ENCODE results near the gene SULT2B1.

Gene SULT2B1

DNA sequence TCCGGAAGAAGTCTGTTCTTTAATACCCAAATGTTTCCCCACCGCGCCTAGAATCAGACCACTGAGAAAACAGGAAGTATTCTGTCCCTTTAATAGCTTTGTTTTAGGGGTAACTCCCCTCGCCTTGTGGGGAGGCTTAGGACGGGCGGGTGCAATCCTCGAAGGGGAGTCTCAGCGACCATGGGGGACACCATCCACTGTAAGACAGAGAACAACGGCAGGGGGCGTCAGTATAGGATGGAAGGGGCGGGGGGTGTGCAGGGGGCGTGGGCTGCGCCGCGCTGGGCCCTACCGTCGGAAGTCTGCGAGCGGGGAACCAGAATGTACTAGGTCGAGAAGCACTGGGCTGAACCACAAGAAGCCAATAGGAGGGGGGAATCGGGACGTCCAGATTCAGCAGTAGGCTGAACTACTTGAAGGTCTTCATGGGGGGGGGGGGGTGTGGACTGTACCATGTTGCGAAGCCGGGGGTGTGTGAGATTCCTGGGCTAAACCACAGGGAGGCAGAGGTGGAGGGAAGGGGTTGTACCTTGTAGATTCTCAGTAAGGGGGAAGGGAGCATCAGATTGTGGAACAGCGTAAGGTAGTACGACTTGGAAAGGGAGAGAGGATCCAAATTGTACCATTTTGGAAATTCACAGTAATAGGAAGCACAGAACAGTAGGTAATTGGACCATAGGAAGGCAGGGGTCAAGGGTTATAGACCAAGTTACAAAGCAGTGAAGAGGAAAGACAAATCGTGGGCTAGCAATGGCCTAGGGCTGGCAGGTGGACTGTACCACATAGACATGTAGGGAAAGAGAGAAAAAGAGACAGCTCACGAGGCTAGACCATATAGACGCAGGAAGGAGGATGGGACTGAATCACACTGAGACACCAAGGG, 86.2 kb downstream of the SULT2B1 start:
- DNase-seq (ENCODE audit: low read depth in 2 of 2), result peak; percentile 93 to 99
- peak overlapping the region; percentile 55 to 56 for H3K4me3 ChIP-seq (replicated peaks in 1 of 2; ENCODE audit: low read depth in 2 of 2, low read length in 2 of 2)
- TF ChIP-seq, protein P1, sequence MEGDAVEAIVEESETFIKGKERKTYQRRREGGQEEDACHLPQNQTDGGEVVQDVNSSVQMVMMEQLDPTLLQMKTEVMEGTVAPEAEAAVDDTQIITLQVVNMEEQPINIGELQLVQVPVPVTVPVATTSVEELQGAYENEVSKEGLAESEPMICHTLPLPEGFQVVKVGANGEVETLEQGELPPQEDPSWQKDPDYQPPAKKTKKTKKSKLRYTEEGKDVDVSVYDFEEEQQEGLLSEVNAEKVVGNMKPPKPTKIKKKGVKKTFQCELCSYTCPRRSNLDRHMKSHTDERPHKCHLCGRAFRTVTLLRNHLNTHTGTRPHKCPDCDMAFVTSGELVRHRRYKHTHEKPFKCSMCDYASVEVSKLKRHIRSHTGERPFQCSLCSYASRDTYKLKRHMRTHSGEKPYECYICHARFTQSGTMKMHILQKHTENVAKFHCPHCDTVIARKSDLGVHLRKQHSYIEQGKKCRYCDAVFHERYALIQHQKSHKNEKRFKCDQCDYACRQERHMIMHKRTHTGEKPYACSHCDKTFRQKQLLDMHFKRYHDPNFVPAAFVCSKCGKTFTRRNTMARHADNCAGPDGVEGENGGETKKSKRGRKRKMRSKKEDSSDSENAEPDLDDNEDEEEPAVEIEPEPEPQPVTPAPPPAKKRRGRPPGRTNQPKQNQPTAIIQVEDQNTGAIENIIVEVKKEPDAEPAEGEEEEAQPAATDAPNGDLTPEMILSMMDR (IDR thresholded peaks at IDR 0.05; ENCODE audit: low read depth, low read length), result no peak

DNA sequence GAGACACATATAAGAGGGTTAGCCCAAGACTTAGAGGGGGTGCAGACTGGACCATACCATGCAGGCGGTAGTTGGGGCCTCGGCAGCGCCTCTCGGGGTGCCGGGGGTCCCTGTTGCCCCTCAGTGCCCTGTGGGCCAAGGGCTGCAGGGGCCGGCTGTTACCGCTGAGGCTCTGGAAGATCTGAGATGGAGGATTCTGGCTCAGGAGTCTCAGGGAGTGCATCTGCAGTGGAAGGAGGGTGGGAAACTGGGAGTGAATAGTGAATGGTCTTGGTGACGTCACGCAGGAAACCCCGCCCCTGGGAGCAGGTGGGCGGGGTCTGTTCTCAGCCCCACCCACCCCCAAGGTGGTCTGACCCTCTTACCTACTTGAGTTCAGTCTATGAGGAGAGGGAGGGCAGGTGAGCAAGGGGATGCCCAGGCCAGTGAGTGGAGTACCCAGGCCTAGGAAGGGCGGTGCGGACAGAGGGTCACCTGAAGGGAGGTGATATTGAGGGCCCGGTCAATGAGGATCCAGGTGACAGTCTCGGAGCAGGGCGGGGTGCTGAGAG, 86.9 kb downstream of the SULT2B1 start:
- no peak for DNase-seq (ENCODE audit: low read depth in 2 of 2)

DNA sequence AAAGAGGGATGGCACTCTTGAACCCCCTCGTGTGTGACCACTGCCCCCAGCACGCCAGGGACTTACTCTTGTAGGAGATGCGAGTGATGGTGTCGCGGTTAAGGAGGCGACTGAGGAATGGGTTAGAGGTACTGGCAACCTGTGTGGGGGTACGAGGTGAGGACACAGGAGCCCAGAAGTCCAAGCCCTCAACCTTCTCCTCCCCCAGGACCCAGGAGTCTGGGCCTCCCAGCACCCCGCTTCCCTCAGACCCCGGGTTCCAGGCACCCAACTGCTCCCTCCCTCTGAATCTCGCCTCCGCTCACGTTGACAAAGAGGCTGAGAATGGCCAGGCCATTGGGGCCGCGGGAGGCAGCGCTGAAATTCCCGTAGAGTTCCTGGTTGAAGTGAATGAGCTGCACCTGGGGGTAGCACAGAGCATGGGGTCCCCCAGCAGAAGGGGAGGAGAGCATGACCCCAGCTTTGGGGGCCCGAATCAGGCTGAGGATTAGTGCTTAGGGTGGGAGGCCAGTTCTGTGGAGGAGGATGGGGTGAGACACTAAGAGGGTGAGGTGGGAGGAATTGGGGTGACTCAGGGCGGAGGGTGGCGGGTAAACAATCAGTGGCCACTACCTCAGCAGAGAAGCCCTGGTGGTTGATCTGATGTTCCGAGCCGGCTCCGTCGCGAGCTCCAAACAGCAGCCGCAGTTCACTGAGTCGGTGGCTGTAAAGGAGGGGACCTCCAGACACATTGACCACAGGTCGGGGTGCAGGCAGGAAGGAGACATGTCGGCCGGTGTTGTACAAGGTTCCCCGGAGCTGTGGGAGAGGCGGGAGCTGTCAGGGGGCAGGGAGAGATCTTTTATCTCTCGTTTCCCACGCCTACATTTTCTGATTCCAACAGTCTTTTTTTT, 87.8 kb downstream of the SULT2B1 start:
- H3K4me3 ChIP-seq (replicated peaks in 1 of 2; ENCODE audit: low read depth in 2 of 2, low read length in 2 of 2), result no peak overlapping the region
- no peak for DNase-seq (ENCODE audit: low read depth in 2 of 2)
- TF ChIP-seq, protein P1 (IDR thresholded peaks at IDR 0.05; ENCODE audit: low read depth, low read length), result no peak

More for the DNA sequence above, 86.9 kb downstream of the SULT2B1 start:
- no peak overlapping the region for H3K4me3 ChIP-seq (replicated peaks in 1 of 2; ENCODE audit: low read depth in 2 of 2, low read length in 2 of 2)
- TF ChIP-seq, protein P1 (IDR thresholded peaks at IDR 0.05; ENCODE audit: low read depth, low read length), result no peak

DNA sequence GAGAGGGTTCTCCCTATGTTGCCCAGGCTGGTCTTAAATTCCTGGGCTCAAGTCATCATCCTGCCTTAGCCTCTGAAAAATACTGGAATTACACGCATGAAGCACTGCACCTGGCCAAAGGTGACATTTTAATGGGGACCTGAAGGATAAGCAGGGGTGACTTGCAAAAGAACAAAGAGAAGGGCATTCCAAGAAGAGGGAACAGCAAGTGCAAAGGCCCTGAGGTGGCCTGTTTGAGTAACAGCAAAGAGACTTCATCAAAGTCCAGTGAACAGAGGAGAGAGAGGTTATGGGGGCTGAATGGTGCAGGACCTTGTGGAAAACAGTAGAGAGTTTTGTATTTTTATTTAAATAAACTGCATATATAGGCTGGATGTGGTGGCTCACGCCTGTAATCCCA, 89.9 kb downstream of the SULT2B1 start:
- TF ChIP-seq, protein P1 (IDR thresholded peaks at IDR 0.05; ENCODE audit: low read depth, low read length), result no peak
- no peak overlapping the region for H3K4me3 ChIP-seq (replicated peaks in 1 of 2; ENCODE audit: low read depth in 2 of 2, low read length in 2 of 2)
- no peak for DNase-seq (ENCODE audit: low read depth in 2 of 2)

DNA sequence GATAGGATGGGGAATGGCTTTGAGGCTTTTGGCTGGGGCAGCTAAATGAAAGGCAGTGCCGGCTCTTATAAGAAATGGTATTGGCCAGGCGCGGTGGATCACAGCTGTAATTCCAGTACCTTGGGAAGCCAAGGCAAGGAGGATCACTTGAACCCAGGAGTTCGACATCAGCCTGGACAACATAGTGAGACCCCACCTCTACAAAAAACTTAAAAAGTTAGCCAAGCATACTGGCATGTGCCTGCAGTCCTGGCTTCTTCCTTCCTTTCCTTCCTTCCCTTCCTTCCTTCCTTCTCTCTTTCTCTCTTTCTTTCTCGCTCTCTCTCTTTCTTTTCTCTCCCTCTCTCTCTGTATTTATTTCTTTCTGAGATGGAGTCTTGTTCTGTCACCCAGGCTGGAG, 90.9 kb downstream of the SULT2B1 start:
- H3K4me3 ChIP-seq (replicated peaks in 1 of 2; ENCODE audit: low read depth in 2 of 2, low read length in 2 of 2), result no peak overlapping the region
- TF ChIP-seq, protein P1 (IDR thresholded peaks at IDR 0.05; ENCODE audit: low read depth, low read length), result no peak
- no peak for DNase-seq (ENCODE audit: low read depth in 2 of 2)

DNA sequence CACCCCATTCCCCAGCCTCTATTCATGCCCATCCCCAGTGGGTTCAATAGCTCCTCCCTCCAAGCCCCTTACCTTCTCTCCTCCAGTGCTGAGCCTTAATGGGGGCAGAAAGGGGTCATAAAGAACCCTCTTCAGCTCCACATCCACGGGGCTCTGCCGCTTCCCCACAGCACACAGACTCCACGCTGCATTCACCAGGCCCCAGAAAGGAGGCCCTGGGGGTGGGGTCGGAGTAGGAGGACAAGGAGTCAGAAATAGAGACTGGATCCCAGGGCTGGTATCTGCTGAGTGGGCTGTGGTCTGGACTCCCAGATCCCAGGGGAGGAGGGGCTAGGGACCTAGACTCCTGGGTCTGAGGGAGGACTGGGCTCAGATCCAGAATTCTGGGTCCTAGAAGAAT, 92.4 kb downstream of the SULT2B1 start:
- TF ChIP-seq, protein P1 (IDR thresholded peaks at IDR 0.05; ENCODE audit: low read depth, low read length), result no peak
- DNase-seq (ENCODE audit: low read depth in 2 of 2), result no peak
- H3K4me3 ChIP-seq (replicated peaks in 1 of 2; ENCODE audit: low read depth in 2 of 2, low read length in 2 of 2), result no peak overlapping the region
